GM20000 (cell line): ENCODE data around the gene POLD3.

Source experiments
- DNase-seq: peaks from one replicate; pipeline ENCODE4 v3.0.0; 2012; ENCODE audit warnings: low spot score
- CTCF ChIP-seq: IDR thresholded peaks from 2 replicates; pipeline ENCODE4 v1.5.1; 2012; ENCODE audit warnings: mild to moderate bottlenecking, control low read depth; ENCODE audit errors: extremely low read depth, missing control alignments

POLD3 gene

GRCh38 chr11:74638869-74639268, 46.5 kb downstream of the POLD3 start:
- DNase-seq, result no peak
- no peak for TF ChIP-seq CTCF

- DNase-seq, result no peak
- no peak for TF ChIP-seq CTCF
Observed at GRCh38 chr11:74639533-74639932, 47.2 kb downstream of the POLD3 start.

DNA sequence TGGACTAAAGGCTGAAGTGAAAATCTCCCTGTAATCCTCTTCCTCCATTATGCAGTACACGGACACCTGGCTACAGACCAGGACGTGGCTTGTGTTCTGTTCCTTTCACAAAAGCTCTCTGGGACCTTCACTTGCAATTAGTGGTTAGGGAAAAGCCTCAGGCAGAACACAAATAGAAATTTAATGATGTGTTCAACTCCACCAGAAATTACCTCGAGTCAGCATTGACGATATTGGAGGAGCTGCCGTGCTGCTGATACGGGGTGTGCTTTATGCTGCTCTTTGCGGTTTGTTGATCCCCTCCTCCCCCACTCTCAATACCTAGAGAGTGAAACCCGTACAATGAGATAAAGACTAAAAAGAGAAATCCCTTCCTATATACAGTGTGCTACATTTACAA, 48.9 kb downstream of the POLD3 start:
- DNase-seq, result no peak
- no peak for TF ChIP-seq CTCF

- DNase-seq, result no peak
- no peak for TF ChIP-seq CTCF
Observed at GRCh38 chr11:74641905-74642304, 49.5 kb downstream of the POLD3 start.

GRCh38 chr11:74642912-74643311, 50.5 kb downstream of the POLD3 start:
- DNase-seq, result no peak
- TF ChIP-seq CTCF, result no peak

DNA sequence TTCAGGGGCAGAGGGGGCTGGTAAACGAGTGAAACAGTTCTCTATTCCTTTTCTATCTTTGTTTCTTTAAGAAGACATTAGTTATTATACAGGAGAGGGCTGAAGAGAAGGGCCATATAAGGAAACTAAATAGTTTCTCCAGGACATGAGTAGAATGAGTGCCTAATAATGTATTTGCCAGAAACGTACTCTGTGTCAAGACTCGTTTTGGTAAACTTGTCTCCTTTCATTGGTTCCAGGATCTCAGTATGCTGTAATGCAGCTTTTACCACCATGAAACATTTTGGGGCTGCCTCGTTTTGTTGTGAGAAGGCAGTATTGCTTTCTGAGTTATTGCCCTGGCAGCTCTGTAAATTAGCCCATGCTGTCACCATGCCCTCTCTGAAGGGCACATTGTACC, 51.7 kb downstream of the POLD3 start:
- TF ChIP-seq CTCF, result no peak
- DNase-seq, result no peak

- no peak for TF ChIP-seq CTCF
- no peak for DNase-seq
Observed at GRCh38 chr11:74646215-74646614, 53.8 kb downstream of the POLD3 start.

DNA sequence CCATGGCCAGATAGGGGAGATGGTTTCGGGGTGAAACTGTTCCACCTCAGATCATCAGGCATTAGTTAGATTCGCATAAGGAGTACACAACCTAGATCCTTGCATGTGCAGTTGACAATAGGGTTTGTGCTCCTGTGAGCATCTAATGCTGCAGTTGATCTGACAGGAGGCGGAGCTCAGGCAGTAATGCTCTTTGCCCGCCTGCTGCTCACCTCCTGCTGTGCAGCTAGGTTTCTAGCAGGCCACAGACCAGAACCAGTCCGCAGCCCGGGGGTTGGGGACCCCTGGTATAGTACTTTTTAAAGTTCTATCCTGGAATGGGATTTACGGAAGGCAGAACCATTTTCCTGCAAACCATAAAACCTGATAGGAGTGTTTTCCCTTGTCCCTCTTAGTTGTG, 54.6 kb downstream of the POLD3 start:
- TF ChIP-seq CTCF, result no peak
- no peak for DNase-seq
